HG02623 (cell line): Measurements from ENCODE around the gene COX6B2.

Source experiments
- ATAC-seq: cut with Tn5 transposase; IDR thresholded peaks from one replicate; pipeline ENCODE4 v1.9.1; 2021; ENCODE audit warnings: moderate library complexity; ENCODE audit not compliant: unreplicated experiment

Gene COX6B2

DNA sequence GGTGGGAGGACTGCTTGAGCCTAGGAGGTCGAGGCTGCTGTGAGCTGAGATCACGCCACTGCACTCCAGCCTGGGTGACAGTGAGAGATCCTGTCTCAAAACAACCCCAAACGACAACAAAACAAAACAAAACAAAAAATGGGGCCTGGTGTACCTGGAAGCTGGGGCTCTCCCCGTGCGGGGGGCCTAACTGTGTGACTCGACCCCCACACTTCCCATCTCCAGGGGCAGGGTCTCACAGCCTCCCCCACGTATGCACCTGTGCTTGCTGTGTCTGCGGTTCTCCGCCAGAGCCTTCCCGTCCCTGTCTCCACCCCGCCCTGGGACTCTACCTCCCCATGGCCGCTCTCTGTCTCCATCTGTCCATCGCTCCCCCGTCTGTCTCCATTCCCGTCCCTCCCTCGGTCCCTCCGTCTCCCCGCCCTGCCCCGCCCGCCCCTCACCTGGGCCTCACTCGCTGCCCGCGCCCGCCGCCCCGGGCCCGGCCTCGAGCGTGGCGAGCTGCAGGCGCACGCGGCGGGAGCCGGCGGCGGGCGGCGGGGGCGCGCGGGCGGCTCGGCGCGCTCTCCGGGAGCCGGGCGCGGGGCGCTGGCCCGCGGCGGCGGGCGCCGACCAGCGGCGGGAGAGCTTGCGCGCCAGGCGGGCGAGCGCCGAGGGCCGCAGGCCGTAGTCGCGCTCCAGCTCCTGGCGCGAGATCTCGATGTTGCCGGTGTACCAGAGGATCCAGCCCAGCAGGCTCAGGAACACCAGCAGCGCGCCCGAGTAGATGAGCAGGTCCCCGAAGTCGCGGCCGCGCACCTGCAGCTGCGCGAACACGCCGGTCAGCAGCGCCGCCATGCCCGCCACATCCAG is 29.0 kb upstream of the COX6B2 start:
- ATAC-seq, result no peak

GRCh38 chr19:55382522-55383054 is 28.1 kb upstream of the COX6B2 start:
- ATAC-seq, result no peak

DNA sequence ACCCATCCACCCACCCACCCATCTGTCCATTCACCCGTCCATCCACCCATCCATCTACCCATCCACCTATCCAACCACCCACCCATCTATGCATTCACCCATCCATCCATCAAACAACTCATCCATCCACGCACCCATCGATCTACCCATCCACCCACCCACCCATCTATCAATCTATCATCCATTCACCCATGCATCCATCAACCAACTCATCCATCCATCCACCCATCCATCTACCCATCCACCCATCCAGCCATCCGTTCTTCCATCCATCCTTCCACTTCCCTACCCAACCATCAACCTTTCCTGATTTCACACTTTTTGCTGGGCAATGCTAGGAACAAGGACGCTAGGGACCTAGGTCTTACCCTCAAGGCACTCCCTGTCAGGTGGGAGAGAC is 27.5 kb upstream of the COX6B2 start:
- no peak for ATAC-seq

GRCh38 chr19:55379174-55379573 is 24.7 kb upstream of the COX6B2 start:
- ATAC-seq, result no peak

DNA sequence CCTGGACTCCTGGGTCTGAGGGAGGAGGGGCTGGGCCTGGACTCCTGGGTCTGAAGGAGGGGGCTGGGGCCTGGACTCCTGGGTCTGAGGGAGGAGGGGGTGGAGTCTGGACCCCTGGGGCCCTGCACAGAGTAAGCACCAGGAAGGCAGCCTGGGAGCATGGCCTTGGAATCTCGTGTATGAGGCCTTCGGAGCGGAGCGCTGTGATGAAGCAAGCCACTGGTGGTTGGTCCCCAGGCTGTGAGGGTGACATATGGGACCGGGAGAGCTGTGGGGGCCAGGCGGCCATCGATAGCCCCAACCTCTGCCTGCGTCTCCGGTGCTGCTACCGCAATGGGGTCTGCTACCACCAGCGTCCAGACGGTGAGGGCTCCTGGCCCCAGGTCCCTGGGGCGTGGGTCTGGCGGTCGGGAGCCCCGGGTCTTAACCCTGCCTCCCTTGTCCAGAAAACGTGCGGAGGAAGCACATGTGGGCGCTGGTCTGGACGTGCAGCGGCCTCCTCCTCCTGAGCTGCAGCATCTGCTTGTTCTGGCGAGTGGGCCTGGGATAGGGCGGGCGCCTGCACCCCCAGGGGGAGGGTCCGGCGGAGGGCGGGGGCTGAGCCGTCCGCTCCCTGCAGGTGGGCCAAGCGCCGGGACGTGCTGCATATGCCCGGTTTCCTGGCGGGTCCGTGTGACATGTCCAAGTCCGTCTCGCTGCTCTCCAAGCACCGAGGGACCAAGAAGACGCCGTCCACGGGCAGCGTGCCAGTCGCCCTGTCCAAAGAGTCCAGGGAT is 23.0 kb upstream of the COX6B2 start:
- no peak for ATAC-seq

DNA sequence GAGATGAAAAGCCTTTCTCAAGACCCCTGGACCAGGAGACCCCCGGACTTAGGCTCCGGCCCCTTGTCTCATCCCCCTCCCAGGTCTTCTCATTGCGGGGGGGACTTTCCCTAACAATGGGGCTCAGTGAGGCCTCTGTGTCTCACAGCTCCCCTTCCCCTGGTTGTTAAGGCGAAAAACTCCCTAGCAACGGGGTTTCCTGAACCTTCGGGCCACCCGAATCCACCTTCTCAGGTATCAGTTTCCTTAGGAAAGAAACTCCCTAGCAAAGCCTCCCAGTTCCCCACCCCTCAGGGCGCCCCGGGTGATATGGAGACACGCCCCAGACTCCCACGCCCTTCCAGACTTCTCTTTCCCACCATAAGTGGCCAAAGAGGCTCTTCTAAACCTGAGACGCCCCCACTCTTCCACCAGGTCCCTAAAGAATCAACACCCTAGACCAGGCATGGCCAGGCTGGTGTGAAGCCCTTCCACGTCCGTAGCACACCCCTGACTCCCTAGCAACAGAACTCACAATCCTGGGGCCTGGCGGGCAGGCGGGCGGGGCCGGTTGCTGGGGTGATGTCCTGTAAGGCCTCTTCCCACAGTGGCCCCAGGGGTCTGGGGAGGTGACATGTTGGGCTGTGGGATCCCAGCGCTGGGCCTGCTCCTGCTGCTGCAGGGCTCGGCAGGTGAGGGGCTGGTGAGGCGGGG is 21.9 kb upstream of the COX6B2 start, which contains the start of gene TMEM190:
Gene TMEM190 (plus strand): TSS at position 586 of the 693 bp plus-strand sequence. CDS start 28 bp downstream, at position 614.
- no peak for ATAC-seq

GRCh38 chr19:55373993-55374757 is 19.7 kb upstream of the COX6B2 start:
- no peak for ATAC-seq

DNA sequence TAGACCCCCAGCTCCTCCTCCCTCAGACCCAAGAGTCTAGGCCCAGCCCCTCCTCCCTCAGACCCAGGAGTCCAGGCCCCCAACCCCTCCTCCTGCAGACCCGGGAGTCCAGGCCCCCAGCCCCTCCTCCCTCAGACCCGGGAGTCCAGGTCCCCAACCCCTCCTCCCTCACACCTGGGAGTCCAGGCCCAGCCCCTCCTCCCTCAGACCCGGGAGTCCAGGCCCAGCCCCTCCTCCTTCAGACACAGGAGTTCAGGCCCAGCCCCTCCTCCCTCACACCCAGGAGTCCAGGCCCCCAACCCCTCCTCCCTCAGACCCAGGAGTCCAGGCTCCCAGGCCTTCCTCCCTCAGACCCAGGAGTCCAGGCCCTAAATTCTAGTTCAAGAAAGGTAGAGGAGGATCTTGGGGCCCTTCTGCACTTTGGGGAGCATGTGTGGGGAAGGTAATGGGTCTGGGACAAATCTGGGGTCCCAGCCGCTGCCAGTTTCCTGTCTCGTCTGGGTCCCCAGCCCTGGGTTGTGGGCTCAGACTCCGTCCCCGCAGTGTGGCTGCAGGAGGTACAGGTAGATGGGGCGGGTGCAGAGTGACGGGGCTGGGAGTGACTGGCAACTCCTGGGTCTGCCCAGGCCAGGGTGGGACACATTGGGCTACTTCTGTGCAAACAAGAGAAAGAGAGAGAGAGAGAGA is 18.9 kb upstream of the COX6B2 start:
- ATAC-seq, result no peak

DNA sequence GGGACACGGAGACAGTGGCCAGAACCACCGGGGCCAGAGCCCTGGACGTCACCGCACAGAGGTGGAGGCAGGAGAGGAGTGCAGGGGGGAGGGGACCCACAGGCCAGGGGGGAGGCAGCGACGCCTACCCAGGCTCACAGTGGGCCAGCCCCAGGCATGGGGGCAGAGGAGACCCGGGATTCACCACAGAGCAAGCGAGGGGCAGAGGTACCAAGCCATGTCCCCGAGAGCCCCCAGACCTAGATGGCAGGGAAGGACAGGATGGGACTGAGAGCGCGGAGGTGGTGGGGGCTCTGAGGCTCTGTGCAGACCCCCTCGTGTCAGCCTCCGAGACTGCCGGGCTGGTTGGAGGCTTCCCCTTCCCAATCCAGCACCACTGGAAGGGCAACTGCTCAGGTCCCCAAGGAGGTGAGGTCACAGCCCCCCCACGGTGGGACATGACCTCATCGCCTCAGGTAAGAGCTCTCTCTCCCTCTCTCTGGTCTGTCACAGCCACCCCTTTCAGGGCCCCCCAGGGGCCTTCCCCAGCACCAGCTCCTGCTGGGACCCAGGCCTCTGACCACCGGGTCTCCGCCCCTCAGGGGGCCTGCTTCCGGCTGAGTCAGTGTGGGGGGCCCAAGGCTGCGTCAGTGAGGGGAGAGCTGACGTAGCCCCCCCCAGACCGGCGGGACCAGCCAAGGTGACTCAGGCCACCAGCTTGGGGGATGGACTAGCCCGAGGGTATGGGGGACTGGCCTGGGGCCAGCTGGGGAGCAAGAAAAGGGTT is 18.0 kb upstream of the COX6B2 start:
- ATAC-seq, result no peak

GRCh38 chr19:55370305-55370988 is 15.9 kb upstream of the COX6B2 start, which contains the start of gene IL11:
IL11 (minus strand) TSS chr19:55370463; CDS start chr19:55370310, 153 bp downstream.
- no peak for ATAC-seq

- ATAC-seq, result no peak
Measured at GRCh38 chr19:55369653-55370304, 15.3 kb upstream of the COX6B2 start.

GRCh38 chr19:55368701-55369563 is 14.4 kb upstream of the COX6B2 start:
- ATAC-seq, result no peak

- ATAC-seq, result no peak
Measured at GRCh38 chr19:55368106-55368505, 13.6 kb upstream of the COX6B2 start.

DNA sequence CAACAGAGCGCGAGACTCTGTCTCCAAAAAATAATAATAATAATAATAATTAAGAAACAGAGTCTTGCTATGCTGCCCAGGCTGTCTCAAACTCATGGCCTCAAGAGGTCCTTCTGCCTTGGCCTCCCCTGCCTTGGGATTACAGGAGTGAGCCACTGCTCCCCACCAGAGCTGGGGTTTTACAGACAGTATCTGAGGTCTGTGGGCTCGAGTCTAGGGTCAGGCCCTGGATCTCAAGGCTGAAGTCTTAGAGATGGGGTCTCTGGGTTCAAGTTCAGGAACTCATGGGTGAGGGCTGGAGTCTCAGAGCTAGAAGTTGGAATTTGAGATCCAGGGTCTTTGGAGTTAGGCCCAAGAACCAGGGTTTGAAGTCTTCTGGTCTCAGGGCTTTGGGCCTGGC is 12.3 kb upstream of the COX6B2 start:
- no peak for ATAC-seq

GRCh38 chr19:55365964-55366363 is 11.4 kb upstream of the COX6B2 start:
- no peak for ATAC-seq

GRCh38 chr19:55365245-55365644 is 10.7 kb upstream of the COX6B2 start:
- ATAC-seq, result no peak
